ENCODE results near the gene SPTLC3.

SPTLC3 gene

DNA sequence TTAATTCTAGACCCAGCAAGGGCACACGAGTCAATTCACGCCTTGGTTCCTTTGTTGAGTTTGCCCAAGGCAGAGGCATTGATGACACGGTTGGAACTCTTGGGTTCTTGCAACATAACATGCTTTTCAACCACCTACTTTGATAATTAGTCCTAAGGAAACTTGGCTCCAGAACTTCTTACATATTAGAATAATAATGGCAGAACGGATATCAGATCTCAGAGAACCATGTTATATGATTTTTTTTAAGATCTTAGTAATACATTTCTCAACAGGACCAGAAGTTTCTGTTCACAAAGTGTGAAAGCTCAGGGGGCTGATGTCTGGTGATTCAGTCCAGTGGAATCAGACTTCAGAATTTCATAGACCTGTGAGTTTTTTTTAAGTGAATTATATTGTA lies 19.2 kb downstream of the SPTLC3 start:
- Histone ChIP-seq H3K27me3 (ENCODE audit: low read depth, low read length) (peaks cover 51% of the 10 kb centered on the region), H2AFZ (ENCODE audit: low read depth, low read length) (no peak overlapping the region), H3K79me2 (ENCODE audit: low read length) (no peaks in the 10 kb centered on the region), H3K4me1 (ENCODE audit: low read length) (no peaks in the 10 kb centered on the region), H3K9me3 (ENCODE audit: insufficient read depth, low read length) (no peaks in the 10 kb centered on the region), H4K20me1 (ENCODE audit: insufficient read depth, low read length) (no peaks in the 10 kb centered on the region), H3K9ac (ENCODE audit: low read length) (no peak overlapping the region), H3K36me3 (replicated peaks; ENCODE audit: low read depth, low read length) (no peaks in the 10 kb centered on the region), H3K27ac (ENCODE audit: low read length) (no peak overlapping the region), H3K4me3 (ENCODE audit: low read length) (no peak overlapping the region), H3K4me2 (ENCODE audit: low read length) (no peak overlapping the region)
- TF ChIP-seq, protein P1, sequence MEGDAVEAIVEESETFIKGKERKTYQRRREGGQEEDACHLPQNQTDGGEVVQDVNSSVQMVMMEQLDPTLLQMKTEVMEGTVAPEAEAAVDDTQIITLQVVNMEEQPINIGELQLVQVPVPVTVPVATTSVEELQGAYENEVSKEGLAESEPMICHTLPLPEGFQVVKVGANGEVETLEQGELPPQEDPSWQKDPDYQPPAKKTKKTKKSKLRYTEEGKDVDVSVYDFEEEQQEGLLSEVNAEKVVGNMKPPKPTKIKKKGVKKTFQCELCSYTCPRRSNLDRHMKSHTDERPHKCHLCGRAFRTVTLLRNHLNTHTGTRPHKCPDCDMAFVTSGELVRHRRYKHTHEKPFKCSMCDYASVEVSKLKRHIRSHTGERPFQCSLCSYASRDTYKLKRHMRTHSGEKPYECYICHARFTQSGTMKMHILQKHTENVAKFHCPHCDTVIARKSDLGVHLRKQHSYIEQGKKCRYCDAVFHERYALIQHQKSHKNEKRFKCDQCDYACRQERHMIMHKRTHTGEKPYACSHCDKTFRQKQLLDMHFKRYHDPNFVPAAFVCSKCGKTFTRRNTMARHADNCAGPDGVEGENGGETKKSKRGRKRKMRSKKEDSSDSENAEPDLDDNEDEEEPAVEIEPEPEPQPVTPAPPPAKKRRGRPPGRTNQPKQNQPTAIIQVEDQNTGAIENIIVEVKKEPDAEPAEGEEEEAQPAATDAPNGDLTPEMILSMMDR (IDR thresholded peaks at IDR 0.05; ENCODE audit: low read depth, low read length), result no peak
- TF ChIP-seq EZH2phosphoT487 (IDR thresholded peaks at IDR 0.05; ENCODE audit: low read depth), result no peak

DNA sequence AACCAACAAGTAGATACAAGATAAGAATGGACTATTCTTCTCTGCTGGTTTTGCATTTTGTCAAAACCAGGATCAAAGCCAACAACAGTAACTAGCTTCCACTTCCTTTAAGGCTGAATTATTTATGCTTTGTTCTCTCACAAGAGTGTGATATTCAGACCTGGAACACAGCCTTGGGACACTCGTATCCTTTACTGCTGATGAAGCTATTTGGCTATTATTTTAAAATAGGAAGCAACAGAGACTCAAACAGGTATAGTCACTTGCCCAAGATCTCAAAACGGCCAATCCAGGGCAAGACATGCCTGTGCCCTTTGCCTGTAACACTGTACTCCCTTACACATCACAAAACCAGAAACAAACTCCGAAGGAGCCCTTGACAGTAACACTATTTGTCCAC lies 19.9 kb downstream of the SPTLC3 start:
- no peak overlapping the region for H3K4me2 ChIP-seq (ENCODE audit: low read length)
- H2AFZ ChIP-seq (ENCODE audit: low read depth, low read length), result no peak overlapping the region
- H3K4me1 ChIP-seq (ENCODE audit: low read length), result no peaks in the 10 kb centered on the region
- H3K79me2 ChIP-seq (ENCODE audit: low read length), result no peaks in the 10 kb centered on the region
- no peaks in the 10 kb centered on the region for H3K9me3 ChIP-seq (ENCODE audit: insufficient read depth, low read length)
- TF ChIP-seq, protein P1 (IDR thresholded peaks at IDR 0.05; ENCODE audit: low read depth, low read length), result no peak
- no peak for TF ChIP-seq EZH2phosphoT487 (IDR thresholded peaks at IDR 0.05; ENCODE audit: low read depth)
- no peaks in the 10 kb centered on the region for H3K36me3 ChIP-seq (replicated peaks; ENCODE audit: low read depth, low read length)
- no peak overlapping the region for H3K27ac ChIP-seq (ENCODE audit: low read length)
- no peaks in the 10 kb centered on the region for H4K20me1 ChIP-seq (ENCODE audit: insufficient read depth, low read length)
- H3K4me3 ChIP-seq (ENCODE audit: low read length), result no peak overlapping the region
- H3K27me3 ChIP-seq (ENCODE audit: low read depth, low read length), result peaks cover 52% of the 10 kb centered on the region
- no peak overlapping the region for H3K9ac ChIP-seq (ENCODE audit: low read length)

DNA sequence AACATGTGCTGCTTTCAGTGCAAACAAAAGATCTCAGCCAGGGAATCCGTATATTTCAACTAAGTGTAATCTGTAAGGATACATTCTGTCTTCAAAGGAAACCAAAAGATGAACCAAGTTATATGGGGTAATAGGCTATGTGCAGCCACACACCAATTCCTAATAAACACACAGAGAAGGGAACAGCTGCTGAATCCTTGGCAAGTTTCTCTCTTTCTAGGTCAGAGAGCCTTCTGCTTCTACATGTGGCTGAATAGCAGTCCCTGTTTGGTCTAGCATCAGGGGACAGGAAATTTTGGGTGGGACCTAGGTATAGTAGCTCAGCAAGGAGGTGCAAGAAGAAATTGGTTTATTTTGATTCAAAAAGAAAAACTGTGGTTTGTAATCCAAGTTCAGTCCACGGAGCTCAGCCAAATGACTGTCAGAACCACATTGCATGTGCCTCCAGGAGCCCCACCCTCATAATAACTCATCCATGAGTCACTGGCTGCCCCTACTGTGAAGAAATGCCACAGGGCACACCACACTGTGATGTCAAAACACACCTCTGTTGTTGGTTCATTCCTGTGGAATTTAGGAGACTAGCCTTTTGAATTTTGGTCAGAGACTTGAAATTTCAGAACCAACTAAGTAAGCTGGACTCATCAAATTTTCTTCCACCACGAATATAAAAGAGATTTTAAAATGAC lies 21.1 kb downstream of the SPTLC3 start:
- Histone ChIP-seq H3K9ac (ENCODE audit: low read length) (no peak overlapping the region), H3K4me3 (ENCODE audit: low read length) (no peak overlapping the region), H3K36me3 (replicated peaks; ENCODE audit: low read depth, low read length) (no peaks in the 10 kb centered on the region), H4K20me1 (ENCODE audit: insufficient read depth, low read length) (no peaks in the 10 kb centered on the region), H3K9me3 (ENCODE audit: insufficient read depth, low read length) (no peaks in the 10 kb centered on the region), H2AFZ (ENCODE audit: low read depth, low read length) (no peak overlapping the region), H3K4me2 (ENCODE audit: low read length) (no peak overlapping the region), H3K4me1 (ENCODE audit: low read length) (no peaks in the 10 kb centered on the region), H3K27ac (ENCODE audit: low read length) (no peak overlapping the region), H3K27me3 (ENCODE audit: low read depth, low read length) (peaks cover 56% of the 10 kb centered on the region), H3K79me2 (ENCODE audit: low read length) (no peaks in the 10 kb centered on the region)
- TF ChIP-seq, protein P1 (IDR thresholded peaks at IDR 0.05; ENCODE audit: low read depth, low read length), result no peak
- no peak for TF ChIP-seq EZH2phosphoT487 (IDR thresholded peaks at IDR 0.05; ENCODE audit: low read depth)

DNA sequence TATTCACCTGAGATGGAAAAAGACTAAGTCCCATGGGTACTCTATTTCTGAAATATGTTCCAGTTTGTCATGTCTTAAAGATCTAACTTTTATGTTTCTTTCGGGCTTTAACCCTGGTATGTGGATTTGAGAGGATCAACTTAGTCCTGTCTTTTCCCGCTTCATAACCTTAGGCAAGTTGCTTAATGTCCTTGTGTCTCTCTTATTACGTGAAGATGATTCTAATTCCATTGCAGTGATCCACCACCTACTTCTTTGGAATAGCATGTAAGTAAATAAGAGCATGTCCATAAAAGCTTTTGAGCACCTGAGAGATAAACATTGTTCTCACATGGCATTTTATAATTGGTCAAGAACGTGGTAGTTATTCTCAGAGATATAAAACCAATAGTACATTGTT lies 23.0 kb downstream of the SPTLC3 start:
- H3K27ac ChIP-seq (ENCODE audit: low read length), result no peak overlapping the region
- no peaks in the 10 kb centered on the region for H3K36me3 ChIP-seq (replicated peaks; ENCODE audit: low read depth, low read length)
- no peaks in the 10 kb centered on the region for H4K20me1 ChIP-seq (ENCODE audit: insufficient read depth, low read length)
- peaks cover 55% of the 10 kb centered on the region for H3K27me3 ChIP-seq (ENCODE audit: low read depth, low read length)
- no peak overlapping the region for H3K9ac ChIP-seq (ENCODE audit: low read length)
- H3K4me1 ChIP-seq (ENCODE audit: low read length), result no peaks in the 10 kb centered on the region
- no peak for TF ChIP-seq EZH2phosphoT487 (IDR thresholded peaks at IDR 0.05; ENCODE audit: low read depth)
- TF ChIP-seq, protein P1 (IDR thresholded peaks at IDR 0.05; ENCODE audit: low read depth, low read length), result no peak
- no peak overlapping the region for H3K4me2 ChIP-seq (ENCODE audit: low read length)
- H3K79me2 ChIP-seq (ENCODE audit: low read length), result no peaks in the 10 kb centered on the region
- no peaks in the 10 kb centered on the region for H3K9me3 ChIP-seq (ENCODE audit: insufficient read depth, low read length)
- H2AFZ ChIP-seq (ENCODE audit: low read depth, low read length), result no peak overlapping the region
- H3K4me3 ChIP-seq (ENCODE audit: low read length), result no peak overlapping the region

All from OCI-LY3 (cell line).